Glomerular visceral epithelial cell (primary cell): Measurements from ENCODE around the gene USP10.

Experiments used
- DNase-seq: peaks from one replicate; pipeline ENCODE4 v3.0.0-alpha.2; 2016; ENCODE audit errors: extremely low spot score

The USP10 gene

DNA sequence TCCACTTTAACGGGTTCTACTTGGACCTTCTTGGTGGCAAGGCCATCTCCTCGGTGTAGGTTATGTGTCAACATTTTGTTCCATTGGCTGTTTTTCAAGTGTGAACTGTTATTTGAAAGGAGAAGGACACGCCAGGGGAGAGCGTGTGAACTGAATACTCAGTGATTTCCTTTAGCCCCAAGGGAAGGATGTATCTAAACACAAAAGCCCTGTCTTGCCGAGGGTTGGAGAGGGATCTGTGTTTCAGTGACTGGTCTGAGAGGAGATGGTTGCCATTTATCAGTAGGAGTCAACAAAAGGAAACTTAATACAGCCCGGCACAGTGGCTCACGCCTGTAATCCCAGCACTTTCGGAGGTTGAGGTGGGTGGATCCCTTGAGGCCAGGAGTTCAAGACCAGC lies 50.0 kb downstream of the USP10 start:
- DNase-seq: no peak

DNA sequence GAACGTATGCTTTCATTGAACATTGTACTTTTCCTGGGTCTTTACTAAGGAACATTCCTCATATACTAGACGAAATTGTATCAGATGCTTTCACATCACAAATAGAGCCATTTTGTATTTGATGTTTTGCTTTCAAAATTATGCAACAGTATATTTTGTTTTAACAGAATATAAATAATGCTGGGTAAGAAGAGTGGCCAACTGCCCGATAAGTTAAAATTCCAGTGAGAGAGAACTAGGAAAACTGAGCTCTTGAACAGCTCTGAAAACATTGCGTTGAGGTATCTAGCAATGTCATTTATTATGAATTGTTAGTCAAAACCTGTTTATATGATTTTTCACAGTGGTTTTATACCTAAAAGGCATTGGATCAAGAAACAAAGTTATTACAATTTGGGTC lies 50.8 kb downstream of the USP10 start:
- no peak for DNase-seq

- DNase-seq: no peak
Measured at GRCh38 chr16:84751241-84751640, 51.4 kb downstream of the USP10 start.

- no peak for DNase-seq
Measured at GRCh38 chr16:84751947-84752346, 52.1 kb downstream of the USP10 start.

GRCh38 chr16:84752600-84752999 lies 52.8 kb downstream of the USP10 start:
- DNase-seq: no peak

DNA sequence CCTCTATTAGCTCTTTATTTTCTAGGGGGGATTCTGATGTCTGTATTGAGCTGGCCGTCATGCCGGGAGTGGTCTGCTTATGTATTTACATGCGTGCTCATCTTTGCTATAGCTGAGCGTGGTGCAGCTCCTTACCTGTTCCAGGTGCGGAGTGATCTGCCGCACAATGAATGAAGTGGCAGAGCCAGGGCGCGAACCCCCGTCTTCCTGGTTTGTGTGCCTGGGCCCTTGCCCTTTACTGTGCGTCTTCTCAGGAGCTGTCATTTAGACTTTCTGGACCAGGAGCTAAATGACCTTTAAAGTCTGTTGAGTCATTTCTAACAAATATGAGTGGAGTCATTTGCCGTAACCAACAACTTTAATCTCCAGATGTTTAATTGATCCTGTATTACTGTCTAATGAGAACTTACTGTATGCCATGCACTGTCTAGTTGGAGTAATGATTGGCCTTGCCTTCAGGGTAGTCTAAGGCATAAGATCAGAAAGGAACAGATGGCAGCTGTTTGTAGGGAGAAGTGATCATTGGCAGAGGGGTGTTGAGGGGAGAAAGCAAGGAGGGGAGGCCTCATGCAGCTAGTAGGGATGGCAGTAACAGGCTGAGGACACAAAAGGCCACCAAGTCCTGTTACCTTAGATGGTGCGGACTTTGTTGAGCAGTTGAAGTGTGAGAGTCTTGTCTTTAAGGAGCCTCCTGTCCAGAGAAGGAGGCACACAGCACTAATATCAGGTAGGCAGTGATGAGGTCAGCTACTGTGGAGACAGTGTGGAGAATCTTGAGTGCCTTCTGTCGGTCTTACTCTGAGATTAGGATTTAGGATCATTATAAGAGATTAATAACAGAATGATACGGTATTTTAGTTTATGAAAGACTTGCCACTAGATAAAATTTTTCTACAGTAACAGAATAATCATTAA lies 53.9 kb downstream of the USP10 start:
- no peak for DNase-seq

- DNase-seq: peak; percentile 84
Measured at GRCh38 chr16:84754353-84754856, 54.6 kb downstream of the USP10 start.

- no peak for DNase-seq
Measured at GRCh38 chr16:84754956-84755672, 55.3 kb downstream of the USP10 start.

- DNase-seq: no peak
Measured at GRCh38 chr16:84756830-84757229, 57.0 kb downstream of the USP10 start.

DNA sequence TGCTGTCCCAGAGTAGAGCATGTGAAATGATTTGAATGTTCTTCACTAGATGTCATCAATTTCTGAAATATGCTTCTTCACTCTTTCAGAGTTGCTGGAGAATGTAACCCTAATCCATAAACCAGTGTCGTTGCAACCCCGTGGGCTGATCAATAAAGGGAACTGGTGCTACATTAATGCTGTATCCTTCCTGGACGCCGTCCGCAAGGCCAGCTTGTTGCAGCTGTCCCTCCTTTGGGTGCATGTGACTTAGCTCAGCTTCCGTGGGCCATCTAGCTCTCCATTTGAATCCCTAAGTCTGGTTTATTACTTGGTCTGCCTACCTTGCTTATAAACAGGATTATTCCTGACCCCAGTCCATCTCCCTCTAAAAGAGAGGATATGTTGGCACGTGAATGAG lies 58.8 kb downstream of the USP10 start:
- DNase-seq: no peak

GRCh38 chr16:84759061-84759460 lies 59.3 kb downstream of the USP10 start:
- no peak for DNase-seq

DNA sequence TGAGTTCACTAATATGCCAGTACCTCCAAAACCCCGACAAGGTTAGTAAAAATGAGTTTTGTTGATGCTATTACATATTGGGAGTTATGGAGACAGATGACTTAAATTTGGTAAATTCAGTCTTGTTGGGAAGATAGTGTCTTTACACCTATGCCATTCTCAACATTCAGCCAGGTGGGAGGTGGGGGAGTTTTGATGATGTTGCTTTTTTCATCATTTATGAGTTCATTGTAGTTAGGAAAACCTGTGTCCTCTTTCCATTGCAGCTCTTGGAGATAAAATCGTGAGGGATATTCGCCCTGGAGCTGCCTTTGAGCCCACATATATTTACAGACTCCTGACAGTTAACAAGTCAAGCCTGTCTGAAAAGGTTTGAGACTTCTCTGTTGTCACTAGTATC lies 60.1 kb downstream of the USP10 start:
- no peak for DNase-seq

GRCh38 chr16:84761448-84762368 lies 61.9 kb downstream of the USP10 start:
- DNase-seq: no peak

GRCh38 chr16:84763164-84763563 lies 63.4 kb downstream of the USP10 start:
- no peak for DNase-seq

DNA sequence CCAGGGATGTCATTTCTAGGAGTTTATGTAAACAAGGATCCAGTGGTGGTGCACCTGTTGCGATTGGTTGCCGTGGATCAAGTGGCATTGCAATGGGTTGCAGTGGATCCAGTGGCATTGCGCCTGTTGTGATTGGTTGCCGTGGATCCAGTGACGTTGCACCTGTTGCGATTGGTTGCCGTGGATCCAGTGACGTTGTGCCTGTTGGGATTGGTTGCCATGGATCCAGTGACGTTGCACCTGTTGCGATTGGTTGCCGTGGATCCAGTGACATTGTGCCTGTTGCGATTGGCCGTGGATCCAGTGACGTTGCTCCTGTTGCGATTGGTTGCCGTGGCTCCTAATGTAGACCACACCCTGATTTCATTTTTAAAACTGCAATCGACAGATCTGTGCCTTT lies 63.8 kb downstream of the USP10 start:
- DNase-seq: no peak

- DNase-seq: no peak
Measured at GRCh38 chr16:84764970-84765369, 65.2 kb downstream of the USP10 start.

GRCh38 chr16:84765616-84766580 lies 66.1 kb downstream of the USP10 start:
- no peak for DNase-seq

GRCh38 chr16:84766978-84767773 lies 67.4 kb downstream of the USP10 start:
- DNase-seq: no peak

DNA sequence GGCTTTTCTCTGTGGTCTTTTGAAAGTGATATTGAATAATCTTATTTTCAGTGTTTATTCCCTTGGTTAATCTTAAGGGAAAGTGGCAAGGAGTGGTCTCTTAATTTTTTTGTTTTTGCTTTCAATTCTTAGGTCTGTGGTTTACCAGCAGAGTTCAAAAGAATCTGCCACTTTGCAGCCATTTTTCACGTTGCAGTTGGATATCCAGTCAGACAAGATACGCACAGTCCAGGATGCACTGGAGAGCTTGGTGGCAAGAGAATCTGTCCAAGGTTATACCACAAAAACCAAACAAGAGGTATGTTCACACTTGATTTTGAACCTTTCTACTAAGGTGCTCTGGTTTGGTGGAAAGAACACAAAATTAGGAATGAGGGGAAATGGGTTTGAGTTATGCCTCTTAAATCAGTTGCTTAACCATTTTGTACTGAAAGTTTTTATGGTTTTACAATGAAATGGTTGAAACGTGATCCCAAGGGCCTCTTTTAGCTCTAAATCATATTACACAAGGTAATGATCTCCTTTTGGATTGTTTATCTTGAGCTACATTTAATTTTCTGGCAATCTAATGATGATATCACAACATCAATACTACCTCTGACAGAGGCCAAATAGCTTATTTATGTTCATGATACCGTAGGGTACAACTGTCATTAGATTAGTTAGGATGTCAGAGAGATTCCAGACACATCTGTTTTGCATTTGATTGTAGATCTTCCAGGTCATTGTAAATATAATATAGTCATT lies 68.4 kb downstream of the USP10 start:
- DNase-seq: no peak
